A549 (cell line): ENCODE data around the gene LSM10. TPM values are rescaled to one million over a fixed set of nuclear protein-coding genes. Genes with fewer than 3 reads are reported as not detected.

ENCODE experiments used
- ATAC-seq, 2 experiments: fragments of 200-7000 bp in 1 of 2; fragments of >200 bp in 1 of 2; cut with Nextera tagmentation in 1 of 2; cut with Tn5 transposase in 1 of 2; 3 replicates each; pipeline versions ENCODE4 v1.8.0 to v1.9.1; 2018 to 2020; ENCODE audit warnings: mild to moderate bottlenecking in 1 of 2, moderate library complexity in 1 of 2
- CTCF ChIA-PET: fragments of 300-600 bp; sonication (Branson Sonifier 250); formaldehyde crosslinking; extraction: SDS; loops from one replicate; lab custom pipeline; 2021; ENCODE audit warnings: antibody characterized with exemption, inconsistent platforms; lab: Yijun Ruan, JAX
- POLR2A ChIA-PET: fragments of 350-600 bp; formaldehyde crosslinking; extraction: SDS; loops from one replicate; lab custom pipeline; 2021; ENCODE audit warnings: antibody characterized with exemption, inconsistent platforms; lab: Yijun Ruan, JAX
- DNase-seq, 2 experiments: peaks; one replicate each; pipeline versions ENCODE4 v3.0.0 to v3.0.0-alpha.2; 2011 to 2016; ENCODE audit warnings: low read depth in 1 of 2, low spot score in 1 of 2
- FAIRE-seq: peaks from 2 replicates; lab custom pipeline; 2011; peaks lifted over from hg19 to GRCh38; lab: Jason Lieb, UNC
- H3K27ac ChIP-seq, 2 experiments: fragments of >200 bp; sonication (Bioruptor Twin); formaldehyde crosslinking; 3 replicates each; pipeline ENCODE4 v1.5.1; 2016 to 2017
- H3K4me1 ChIP-seq: fragments of >200 bp; sonication (Bioruptor Twin); formaldehyde crosslinking; 3 replicates; pipeline ENCODE4 v1.6.1; 2016
- H3K4me2 ChIP-seq: fragments of >200 bp; sonication (Bioruptor Twin); formaldehyde crosslinking; 3 replicates; pipeline ENCODE4 v1.6.1; 2016
- H3K4me3 ChIP-seq: fragments of >200 bp; sonication (Bioruptor Twin); formaldehyde crosslinking; 3 replicates; pipeline ENCODE4 v1.5.1; 2016
- H3K9me3 ChIP-seq: fragments of >200 bp; sonication (Bioruptor Twin); formaldehyde crosslinking; 3 replicates; pipeline ENCODE4 v1.6.1; 2016
- ATOH8 ChIP-seq: fragments of 250-450 bp; sonication (Bioruptor Pico); IDR thresholded peaks from 2 replicates; pipeline ENCODE4 v1.5.0; 2020; ENCODE audit warnings: low read depth, mild to moderate bottlenecking, moderate library complexity
- BCL3 ChIP-seq: fragments of >200 bp; sonication (Bioruptor Twin); formaldehyde crosslinking; IDR thresholded peaks from 3 replicates; pipeline ENCODE4 v1.6.1; 2016
- CEBPB ChIP-seq, 2 experiments: fragments of >200 bp in 1 of 2; sonication (Bioruptor Twin) in 1 of 2; formaldehyde crosslinking in 1 of 2; IDR thresholded peaks; 2 replicates each; pipeline ENCODE4 v1.6.1; 2012 to 2016
- CHD2 ChIP-seq: fragments of 150-350 bp; IDR thresholded peaks from 2 replicates; pipeline ENCODE4 v1.6.1; 2014; ENCODE audit warnings: low read length; ENCODE audit not compliant: partially characterized antibody
- CHD4 ChIP-seq: fragments of 200-600 bp; sonication (generic); IDR thresholded peaks from 2 replicates; pipeline ENCODE4 v1.6.1; 2016; ENCODE audit warnings: antibody characterized with exemption, mild to moderate bottlenecking, borderline replicate concordance
- CTCF ChIP-seq: fragments of >200 bp; sonication (Bioruptor Twin); formaldehyde crosslinking; IDR thresholded peaks from 3 replicates; pipeline ENCODE4 v1.5.1; 2016
- E2F6 ChIP-seq: IDR thresholded peaks from 2 replicates; pipeline ENCODE4 v1.6.1; 2012; ENCODE audit warnings: low read depth, borderline replicate concordance
- ELK1 ChIP-seq: fragments of 150-350 bp; IDR thresholded peaks from 2 replicates; pipeline ENCODE4 v1.6.1; 2014; ENCODE audit warnings: low read depth, mild to moderate bottlenecking, low read length
- EP300 ChIP-seq, 2 experiments: fragments of >200 bp; sonication (Bioruptor Twin); formaldehyde crosslinking; IDR thresholded peaks; 2 replicates in 1 of 2; 3 replicates in 1 of 2; pipeline ENCODE4 v1.6.1; 2016 to 2017
- ESRRA ChIP-seq: fragments of 150-350 bp; IDR thresholded peaks from 2 replicates; pipeline ENCODE4 v1.6.1; 2014; ENCODE audit warnings: mild to moderate bottlenecking, low read length, borderline replicate concordance
- HOXA7 ChIP-seq: fragments of 250-450 bp; sonication (Bioruptor Pico); IDR thresholded peaks from 2 replicates; pipeline ENCODE4 v1.5.0; 2020; ENCODE audit warnings: mild to moderate bottlenecking, moderate library complexity
- HOXB5 ChIP-seq: fragments of 250-450 bp; sonication (Bioruptor Pico); IDR thresholded peaks from 2 replicates; pipeline ENCODE4 v1.5.0; 2020; ENCODE audit warnings: mild to moderate bottlenecking, moderate library complexity
- JUNB ChIP-seq: fragments of >200 bp; sonication (Bioruptor Twin); formaldehyde crosslinking; IDR thresholded peaks from 2 replicates; pipeline ENCODE4 v1.6.1; 2016
- KDM1A ChIP-seq: fragments of 200-600 bp; sonication (generic); IDR thresholded peaks from 2 replicates; pipeline ENCODE4 v1.6.1; 2016; ENCODE audit warnings: low read depth, mild to moderate bottlenecking
- MAZ ChIP-seq: fragments of 150-350 bp; IDR thresholded peaks from 2 replicates; pipeline ENCODE4 v1.6.1; 2014; ENCODE audit warnings: antibody characterized with exemption, low read depth, low read length, borderline replicate concordance
- MYC ChIP-seq: IDR thresholded peaks from 2 replicates; pipeline ENCODE4 v1.6.1; 2012; ENCODE audit warnings: mild to moderate bottlenecking, inconsistent platforms, low read length, improper control_type of control experiment, borderline replicate concordance
- PBX3 ChIP-seq: IDR thresholded peaks from 2 replicates; pipeline ENCODE4 v1.6.1; 2012
- POLR2A ChIP-seq: IDR thresholded peaks from 2 replicates; pipeline ENCODE4 v1.6.1; 2012; ENCODE audit warnings: mild to moderate bottlenecking, low read length
- RAD21 ChIP-seq, 2 experiments: fragments of >200 bp in 1 of 2; sonication (Bioruptor Twin) in 1 of 2; formaldehyde crosslinking in 1 of 2; IDR thresholded peaks in 1 of 2; conservative IDR thresholded peaks in 1 of 2; 2 replicates in 1 of 2; 3 replicates in 1 of 2; pipeline ENCODE4 v1.6.1; 2012 to 2018; ENCODE audit warnings: inconsistent platforms in 1 of 2
- RCOR1 ChIP-seq: fragments of 150-350 bp; IDR thresholded peaks from 2 replicates; pipeline ENCODE4 v1.6.1; 2014; ENCODE audit warnings: antibody characterized with exemption, low read length, low read depth
- RFX5 ChIP-seq: fragments of 450-650 bp; IDR thresholded peaks from 2 replicates; pipeline ENCODE4 v1.7.1; 2014; ENCODE audit warnings: antibody characterized with exemption, mild to moderate bottlenecking, moderate library complexity
- RNF2 ChIP-seq: fragments of 200-600 bp; sonication (generic); IDR thresholded peaks from 2 replicates; pipeline ENCODE4 v1.6.1; 2016; ENCODE audit warnings: low read depth, mild to moderate bottlenecking, antibody characterized with exemption, moderate library complexity, borderline replicate concordance
- SMC3 ChIP-seq: fragments of >200 bp; sonication (Bioruptor Twin); formaldehyde crosslinking; IDR thresholded peaks from 3 replicates; pipeline ENCODE4 v1.6.1; 2018; ENCODE audit warnings: inconsistent platforms
- SREBF2 ChIP-seq: fragments of 450-650 bp; IDR thresholded peaks from 2 replicates; pipeline ENCODE4 v1.6.1; 2014; ENCODE audit warnings: mild to moderate bottlenecking, moderate library complexity
- TFCP2L1 ChIP-seq: fragments of 250-450 bp; sonication (Bioruptor Pico); IDR thresholded peaks from 2 replicates; pipeline ENCODE4 v1.5.0; 2021; ENCODE audit warnings: mild to moderate bottlenecking
- TP53 ChIP-seq: fragments of 250-450 bp; sonication (Bioruptor Pico); IDR thresholded peaks from 2 replicates; pipeline ENCODE4 v1.5.0; 2021; ENCODE audit warnings: mild to moderate bottlenecking, moderate library complexity
- USF2 ChIP-seq: fragments of 450-650 bp; IDR thresholded peaks from 2 replicates; pipeline ENCODE4 v1.6.1; 2014; ENCODE audit warnings: antibody characterized with exemption
- ZNF302 ChIP-seq: fragments of 250-450 bp; sonication (Bioruptor Pico); IDR thresholded peaks from 2 replicates; pipeline ENCODE4 v1.9.0; 2021; ENCODE audit warnings: inconsistent platforms, mild to moderate bottlenecking, moderate library complexity
- WGBS: methylation state at CpG from one replicate; pipeline ENCODE4 v1.1.6; 2017; ENCODE audit errors: missing lambda C conversion rate; 5-methylcytosine and 5-hydroxymethylcytosine counted together
- polyA plus RNA-seq, 4 experiments: library from polyadenylated mRNA; depleted of rRNA in 3 of 4; stranded (reverse); fragments of >200 nt; fragmentation: RNase III in 1 of 4; extraction: RNeasy Plus Mini Kit Qiagen cat#74134 plus additional on column Dnase treatment in 1 of 4; gene quantifications; 2 replicates in 3 of 4; 3 replicates in 1 of 4; pipeline ENCODE4 v1.2.3, GENCODE V29; 2011 to 2017

Gene LSM10
- polyA plus RNA-seq, 2 of the 4 experiments (the other 2 are of a cell fraction): 40.7 to 44.3 TPM

GRCh38 chr1:36420409-36420808, 22.7 kb upstream of the LSM10 start (continued):
- TF ChIP-seq BCL3 (no peak), SMC3 (no peak)

GRCh38 chr1:36419569-36419968, 21.9 kb upstream of the LSM10 start:
- ChIA-PET POLR2A (interaction anchor here (1.0 kb wide), 1 partner anchor 33 kb away, joined by 3 read pairs; no protein-coding TSS in a partner anchor), CTCF (interaction anchor here (0.6 to 2.4 kb wide), 11 partner anchors 19 to 323 kb away, joined by 3 to 30 read pairs (median 4); partner anchors contain the start of gene LSM10)
- WGBS: 74% methylated on average over 4 of the region's 4 CpGs
- Histone ChIP-seq H3K27ac (no peak overlapping the region), H3K9me3 (no peaks in the 10 kb centered on the region), H3K4me3 (no peak overlapping the region), H3K4me1 (peaks cover 7% of the 10 kb centered on the region; the same call in 2 of the 3 replicates), H3K4me2 (no peak overlapping the region)
- TF ChIP-seq USF2 (no peak), TFCP2L1 (CRISPR knock-in tag) (no peak), RNF2 (no peak), RCOR1 (no peak), SREBF2 (no peak), SMC3 (no peak), CHD2 (no peak), E2F6 (no peak), MAZ (no peak), RFX5 (no peak), PBX3 (no peak), CTCF (no peak), POLR2A (no peak), JUNB (no peak), RAD21 (conservative IDR thresholded peaks at IDR 0.05 in 1 of 2, IDR thresholded peaks at IDR 0.05 in 1 of 2) (no peak), HOXB5 (no peak), CEBPB (IDR thresholded peaks at IDR 0.05) (no peak), TP53 (CRISPR knock-in tag) (no peak)
- DNase-seq (no peak), FAIRE-seq (no peak), ATAC-seq (no peak)

- WGBS: 74% methylated on average over 3 of the region's 3 CpGs
- peaks cover 7% of the 10 kb centered on the region; the same call in 2 of the 3 replicates for H3K4me1 ChIP-seq
- FAIRE-seq (no peak), ATAC-seq (no peak), DNase-seq (no peak)
- no peak overlapping the region for H3K4me2 ChIP-seq
- H3K27ac ChIP-seq: no peak overlapping the region
- H3K9me3 ChIP-seq: no peaks in the 10 kb centered on the region
- ChIA-PET CTCF (interaction anchor here (0.6 to 2.4 kb wide), 6 partner anchors 50 to 322 kb away, joined by 3 to 30 read pairs (median 4); no protein-coding TSS in a partner anchor), POLR2A (no interaction called here)
- H3K4me3 ChIP-seq: no peak overlapping the region
- no peak for TF ChIP-seq ESRRA
- no peak for TF ChIP-seq RNF2
- TF ChIP-seq EP300 (IDR thresholded peaks at IDR 0.05): no peak
- no peak for TF ChIP-seq HOXA7 (CRISPR knock-in tag)
- TF ChIP-seq ELK1: no peak
- TF ChIP-seq CHD4: no peak
- TF ChIP-seq ATOH8: no peak
- no peak for TF ChIP-seq ZNF302 (CRISPR knock-in tag)
- no peak for TF ChIP-seq KDM1A
- TF ChIP-seq MYC: no peak
Observed at GRCh38 chr1:36419140-36419539, 21.4 kb upstream of the LSM10 start.
